ENCODE data around the gene C1QTNF6. TPM values are rescaled to one million over a fixed set of nuclear protein-coding genes. Genes with fewer than 3 reads are reported as not detected.

The C1QTNF6 gene
- total and polyA plus RNA-seq, 10 of the 15 experiments (the other 5 are each of a cell fraction or from before 2014, with no cell fraction given): 0.16 to 4.1 (median 1.3) TPM

- TF ChIP-seq HDGF (IDR thresholded peaks at IDR 0.05): 0 out of 2 replicates have a peak, but pooled peaks have one; percentile 70
- TF ChIP-seq SREBF1 (IDR thresholded peaks at IDR 0.05; ENCODE audit: low read length): no peak
- peak; percentile 26; the same call in 1 of the 2 replicates for TF ChIP-seq DPF2 (IDR thresholded peaks at IDR 0.05)
- 0 out of 2 replicates have a peak, but pooled peaks have one; percentile 27 for TF ChIP-seq NBN (IDR thresholded peaks at IDR 0.05)
- peak; percentile 35; the same call in 1 of the 2 replicates for TF ChIP-seq SMARCA5 (IDR thresholded peaks at IDR 0.05)
- peak; percentile 12 for TF ChIP-seq SMAD1 (IDR thresholded peaks at IDR 0.05; ENCODE audit: low read depth, partially characterized antibody)
- peak; percentile 51 for TF ChIP-seq NR2C1 (IDR thresholded peaks at IDR 0.05)
- peak in 1 of 2 experiments; percentile 53; a peak in 2 of 4 replicates for TF ChIP-seq BHLHE40 (IDR thresholded peaks at IDR 0.05; ENCODE audit: borderline replicate concordance in 1 of 2, low read depth in 2 of 2, low read length in 1 of 2)
- TF ChIP-seq CTCF (IDR thresholded peaks at IDR 0.05 in 2 of 3, conservative IDR thresholded peaks at IDR 0.05 in 1 of 3; ENCODE audit: control insufficient read depth in 2 of 3, extremely low read depth in 1 of 3, insufficient read depth in 1 of 3, low read depth in 3 of 3, low read length in 3 of 3): peak in 2 of 3 experiments; percentile 7 to 49; a peak in 3 of 6 replicates
These were observed 39.9 kb downstream of the C1QTNF6 start (continued) for GRCh38 chr22:37148031-37148651.

All from GM12878 (cell line).